Neural progenitor cell (in vitro differentiated cells): ENCODE measurements around the gene TLL2. TPM values are rescaled to one million over a fixed set of nuclear protein-coding genes. Genes with fewer than 3 reads are reported as not detected.

Source experiments
- DNase-seq: peaks from one replicate; pipeline ENCODE4 v3.0.0-alpha.2; 2016; ENCODE audit warnings: low spot score
- H2AFZ ChIP-seq: fragments of 200-600 bp; sonication (generic); replicated peaks from 2 replicates; pipeline ENCODE4 v1.6.1; 2016; ENCODE audit warnings: antibody characterized with exemption
- H3F3A ChIP-seq: fragments of 200-600 bp; sonication (generic); 2 replicates; pipeline ENCODE4 v1.6.1; 2016; ENCODE audit warnings: antibody characterized with exemption, low read depth
- H3K27ac ChIP-seq: fragments of 200-600 bp; sonication (generic); 2 replicates; pipeline ENCODE4 v1.5.1; 2016; ENCODE audit warnings: mild to moderate bottlenecking
- H3K27me3 ChIP-seq: fragments of 200-600 bp; sonication (generic); 2 replicates; pipeline ENCODE4 v1.6.1; 2016; ENCODE audit warnings: mild to moderate bottlenecking, moderate library complexity
- H3K36me3 ChIP-seq: fragments of 200-600 bp; sonication (generic); 2 replicates; pipeline ENCODE4 v1.5.1; 2016
- H3K4me1 ChIP-seq: fragments of 200-600 bp; sonication (generic); 2 replicates; pipeline ENCODE4 v1.6.1; 2016; ENCODE audit warnings: mixed run types
- H3K4me2 ChIP-seq: fragments of 200-600 bp; sonication (generic); 2 replicates; pipeline ENCODE4 v1.6.1; 2016
- H3K4me3 ChIP-seq: fragments of 200-600 bp; sonication (generic); 2 replicates; pipeline ENCODE4 v1.5.1; 2016
- H3K79me2 ChIP-seq: fragments of 200-600 bp; sonication (generic); 2 replicates; pipeline ENCODE4 v1.6.1; 2016; ENCODE audit warnings: low read depth
- H3K9ac ChIP-seq: fragments of 200-600 bp; sonication (generic); 2 replicates; pipeline ENCODE4 v1.6.1; 2016
- H3K9me3 ChIP-seq: fragments of 200-600 bp; sonication (generic); 2 replicates; pipeline ENCODE4 v1.5.1; 2016; ENCODE audit warnings: low read depth
- H4K20me1 ChIP-seq: fragments of 200-600 bp; sonication (generic); 2 replicates; pipeline ENCODE4 v1.6.1; 2016; ENCODE audit warnings: low read depth
- H3K27ac Mint-ChIP-seq: 3 replicates; pipeline ENCODE4 v1.8.0; 2021; ENCODE audit warnings: mixed read lengths
- H3K27me3 Mint-ChIP-seq: 2 replicates; pipeline ENCODE4 v1.8.0; 2022; ENCODE audit warnings: low read depth, mild to moderate bottlenecking, inconsistent platforms, moderate library complexity, mixed read lengths; ENCODE audit not compliant: insufficient read depth
- H3K36me3 Mint-ChIP-seq: 3 replicates; pipeline ENCODE4 v1.8.0; 2021; ENCODE audit warnings: mixed read lengths
- H3K4me1 Mint-ChIP-seq: 3 replicates; pipeline ENCODE4 v1.8.0; 2021; ENCODE audit warnings: mixed read lengths
- H3K4me3 Mint-ChIP-seq: 3 replicates; pipeline ENCODE4 v1.8.0; 2021; ENCODE audit warnings: mild to moderate bottlenecking, moderate library complexity, mixed read lengths
- H3K9me3 Mint-ChIP-seq: 3 replicates; pipeline ENCODE4 v1.8.0; 2020; ENCODE audit warnings: mixed read lengths
- CTCF ChIP-seq: fragments of 200-600 bp; sonication (generic); IDR thresholded peaks from 2 replicates; pipeline ENCODE4 v1.5.1; 2017; ENCODE audit warnings: antibody characterized with exemption, mild to moderate bottlenecking
- EZH2 ChIP-seq: fragments of 200-600 bp; sonication (generic); IDR thresholded peaks from 2 replicates; pipeline ENCODE4 v1.6.1; 2017; ENCODE audit warnings: antibody characterized with exemption, mild to moderate bottlenecking, moderate library complexity
- EZH2phosphoT487 ChIP-seq: fragments of 200-600 bp; sonication (generic); IDR thresholded peaks from 2 replicates; pipeline ENCODE4 v1.6.1; 2017; ENCODE audit warnings: antibody characterized with exemption
- total RNA-seq: library from RNA; depleted of rRNA; stranded (reverse); fragments of >200 nt; gene quantifications from 2 replicates; pipeline ENCODE4 v1.2.3, GENCODE V29; 2015; ENCODE audit warnings: low replicate concordance

Gene TLL2
- total RNA-seq, 1 donor from 2014 or later = 0.22 TPM

GRCh38 chr10:96524741-96525140 is 11.0 kb upstream of the TLL2 start:
- Histone ChIP-seq H3K27me3 (no peaks in the 10 kb centered on the region), H3K9me3 (no peaks in the 10 kb centered on the region), H3K4me2 (no peak overlapping the region), H4K20me1 (peaks cover 8% of the 10 kb centered on the region), H2AFZ (no peak overlapping the region), H3K4me1 (no peaks in the 10 kb centered on the region), H3K27ac (no peak overlapping the region), H3K36me3 (peaks cover 29% of the 10 kb centered on the region), H3K9ac (no peak overlapping the region), H3F3A (peaks cover 5% of the 10 kb centered on the region), H3K4me3 (no peak overlapping the region), H3K79me2 (no peaks in the 10 kb centered on the region)
- TF ChIP-seq CTCF (no peak), EZH2phosphoT487 (no peak), EZH2 (no peak)
- H3K36me3 Mint-ChIP-seq = peaks cover 17% of the 10 kb centered on the region
- H3K4me1 Mint-ChIP-seq = no peaks in the 10 kb centered on the region
- no peak for DNase-seq
- no peaks in the 10 kb centered on the region for H3K9me3 Mint-ChIP-seq
- no peak overlapping the region for H3K4me3 Mint-ChIP-seq
- no peaks in the 10 kb centered on the region for H3K27me3 Mint-ChIP-seq
- H3K27ac Mint-ChIP-seq = no peak overlapping the region

- Mint-ChIP-seq H3K36me3 (peaks cover 5% of the 10 kb centered on the region), H3K4me1 (peaks cover 15% of the 10 kb centered on the region), H3K27ac (no peak overlapping the region), H3K9me3 (no peaks in the 10 kb centered on the region), H3K27me3 (peaks cover 5% of the 10 kb centered on the region), H3K4me3 (no peak overlapping the region)
- no peak for DNase-seq
- no peak overlapping the region for H3K27ac ChIP-seq
- H3K79me2 ChIP-seq = no peaks in the 10 kb centered on the region
- peaks cover 25% of the 10 kb centered on the region for H3F3A ChIP-seq
- peaks cover under 1% of the 10 kb centered on the region for H3K4me1 ChIP-seq
- no peak overlapping the region for H2AFZ ChIP-seq
- no peak overlapping the region for H3K4me2 ChIP-seq
- no peak for TF ChIP-seq EZH2phosphoT487
- TF ChIP-seq EZH2 = no peak
- no peak for TF ChIP-seq CTCF
- H3K36me3 ChIP-seq = peaks cover 13% of the 10 kb centered on the region
- H3K27me3 ChIP-seq = peaks cover 27% of the 10 kb centered on the region
- no peak overlapping the region for H3K4me3 ChIP-seq
- H3K9ac ChIP-seq = no peak overlapping the region
- H3K9me3 ChIP-seq = no peaks in the 10 kb centered on the region
- peaks cover 9% of the 10 kb centered on the region for H4K20me1 ChIP-seq
These were observed 3.6 kb upstream of the TLL2 start for GRCh38 chr10:96517284-96517683.

DNA sequence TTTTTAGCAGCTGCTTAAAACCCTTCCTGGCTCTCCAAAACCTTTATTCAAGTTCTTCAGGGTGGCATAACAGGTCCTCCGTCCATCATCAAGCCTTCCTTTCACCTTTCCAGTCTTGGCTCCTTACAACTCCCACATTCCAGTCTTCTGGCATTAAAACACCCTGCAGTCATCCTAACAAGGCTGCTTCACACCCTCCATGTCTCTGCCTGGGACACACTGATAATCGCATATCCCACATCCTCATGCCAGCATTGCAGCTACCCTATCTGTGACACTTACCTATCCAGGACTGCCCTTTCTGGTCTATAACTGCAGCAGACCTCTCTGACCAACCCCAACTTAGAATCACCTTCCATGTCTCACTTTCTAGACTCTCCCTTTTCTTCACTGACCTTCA is 2.6 kb upstream of the TLL2 start:
- Histone ChIP-seq H3K9me3 (no peaks in the 10 kb centered on the region), H3K79me2 (no peaks in the 10 kb centered on the region), H3K9ac (no peak overlapping the region), H3F3A (peaks cover 28% of the 10 kb centered on the region), H3K36me3 (peaks cover 3% of the 10 kb centered on the region), H2AFZ (no peak overlapping the region), H3K4me2 (no peak overlapping the region), H3K4me3 (no peak overlapping the region), H3K27me3 (peaks cover 36% of the 10 kb centered on the region), H3K4me1 (peaks cover 3% of the 10 kb centered on the region), H4K20me1 (peaks cover 9% of the 10 kb centered on the region), H3K27ac (no peak overlapping the region)
- H3K9me3 Mint-ChIP-seq = no peaks in the 10 kb centered on the region
- TF ChIP-seq EZH2phosphoT487 = no peak
- TF ChIP-seq EZH2 = no peak
- no peak for TF ChIP-seq CTCF
- H3K4me3 Mint-ChIP-seq = no peak overlapping the region
- H3K27me3 Mint-ChIP-seq = peaks cover 14% of the 10 kb centered on the region
- H3K36me3 Mint-ChIP-seq = peaks cover 5% of the 10 kb centered on the region
- H3K27ac Mint-ChIP-seq = no peak overlapping the region
- DNase-seq = no peak
- H3K4me1 Mint-ChIP-seq = peaks cover 25% of the 10 kb centered on the region
